Iris pigment epithelial cell (primary cell): Measurements from ENCODE around the gene BCKDHB.

ENCODE experiments used
- DNase-seq: peaks from one replicate; pipeline ENCODE4 v3.0.0-alpha.2; 2011; ENCODE audit warnings: low read depth

The BCKDHB gene

DNA sequence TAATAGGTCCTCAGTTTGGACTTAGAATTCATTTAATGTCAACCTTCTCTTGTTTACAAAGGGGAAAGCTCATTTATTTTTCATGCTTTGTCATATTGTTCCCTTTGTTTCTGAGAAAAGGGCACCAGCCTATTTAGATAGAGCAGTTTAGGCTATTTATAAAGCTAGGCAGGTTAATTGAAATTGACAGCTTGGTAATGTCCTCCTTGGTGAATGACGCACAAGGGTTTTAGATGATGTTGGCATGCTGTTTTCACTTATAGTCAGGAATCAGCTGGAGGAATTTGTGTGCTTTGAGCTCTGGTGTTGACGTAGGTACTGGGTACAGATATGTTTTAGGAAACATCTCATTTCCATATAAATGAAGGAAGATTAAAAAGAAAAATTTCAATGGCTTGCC, 45.2 kb downstream of the BCKDHB start:
- no peak for DNase-seq

DNA sequence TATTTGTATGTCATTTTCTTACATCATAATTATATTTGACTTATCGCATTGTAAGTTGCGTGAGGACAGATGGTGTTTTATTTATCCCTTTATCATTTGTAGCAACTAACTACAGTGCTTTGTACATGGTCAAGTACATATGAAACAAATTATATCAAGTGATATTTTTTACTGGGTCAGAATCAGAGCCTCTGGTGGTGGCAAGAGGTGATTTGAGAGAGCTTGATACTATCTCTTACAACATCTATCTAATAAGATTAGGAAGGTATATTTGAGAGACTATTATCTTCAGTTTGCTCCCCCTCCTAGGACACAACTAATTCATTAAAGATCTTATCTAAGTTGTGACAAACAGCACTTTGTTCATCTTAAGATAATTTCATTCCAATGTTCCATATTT, 47.7 kb downstream of the BCKDHB start:
- DNase-seq = no peak

DNA sequence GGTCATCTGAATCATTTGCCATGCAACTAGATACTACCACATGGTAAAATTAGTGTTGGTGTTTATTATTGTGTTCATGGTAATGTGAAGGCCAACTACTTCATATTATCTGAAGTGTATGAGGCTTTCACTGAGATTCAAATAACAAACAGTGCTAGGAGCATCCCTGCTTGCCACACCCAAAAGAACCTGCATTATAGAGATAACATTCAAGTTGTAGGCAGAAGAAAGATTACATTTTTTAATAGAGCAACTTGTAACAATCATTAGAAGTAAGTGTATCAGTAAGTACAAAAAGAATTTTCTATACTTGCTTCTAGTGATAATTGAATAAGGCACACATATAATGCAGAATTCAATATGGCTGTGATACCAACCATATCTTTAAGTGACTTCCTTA, 49.8 kb downstream of the BCKDHB start:
- no peak for DNase-seq

DNA sequence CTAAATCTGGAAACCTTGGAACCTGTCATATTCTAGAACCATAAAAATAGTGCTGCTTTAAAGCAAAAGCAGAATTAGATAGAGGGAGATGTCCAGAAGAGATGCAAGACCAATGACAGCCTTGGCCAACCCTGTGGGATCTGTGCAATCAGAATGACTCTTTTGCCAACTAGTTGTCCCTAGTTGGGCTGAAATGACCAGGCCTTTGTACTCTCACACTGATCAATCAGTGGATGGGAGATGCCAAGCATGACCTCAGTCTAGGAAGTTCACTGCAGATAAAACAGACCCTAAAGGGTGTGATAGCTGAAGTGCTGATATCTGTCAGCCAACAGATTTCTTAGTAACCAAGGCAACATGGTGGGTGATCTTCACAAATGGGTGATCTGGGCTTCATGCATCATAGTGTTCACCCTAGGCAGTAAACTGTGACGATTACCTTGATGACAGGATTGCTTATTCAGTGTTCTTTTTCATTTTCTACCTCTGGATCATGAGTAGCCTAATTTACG, 52.1 kb downstream of the BCKDHB start:
- no peak for DNase-seq

DNA sequence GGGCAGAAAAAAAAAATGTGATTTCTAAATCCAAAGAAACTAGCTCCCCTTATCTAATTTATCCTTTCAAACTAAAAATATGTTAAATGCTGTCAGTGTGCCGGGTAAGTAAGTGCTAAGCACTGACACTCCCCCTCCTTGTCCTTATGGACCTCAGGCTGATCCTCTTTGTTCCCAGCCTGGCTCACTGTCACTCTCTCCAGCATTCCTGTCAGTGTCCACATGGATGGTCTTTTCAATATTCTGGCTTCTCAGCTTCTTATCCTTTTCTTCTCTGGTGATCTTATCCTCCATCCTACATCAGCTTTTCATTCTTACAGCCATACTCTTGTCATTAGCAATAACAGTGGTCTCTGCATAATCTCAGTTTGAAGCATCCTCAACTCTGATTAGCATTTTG, 55.0 kb downstream of the BCKDHB start:
- DNase-seq = no peak

DNA sequence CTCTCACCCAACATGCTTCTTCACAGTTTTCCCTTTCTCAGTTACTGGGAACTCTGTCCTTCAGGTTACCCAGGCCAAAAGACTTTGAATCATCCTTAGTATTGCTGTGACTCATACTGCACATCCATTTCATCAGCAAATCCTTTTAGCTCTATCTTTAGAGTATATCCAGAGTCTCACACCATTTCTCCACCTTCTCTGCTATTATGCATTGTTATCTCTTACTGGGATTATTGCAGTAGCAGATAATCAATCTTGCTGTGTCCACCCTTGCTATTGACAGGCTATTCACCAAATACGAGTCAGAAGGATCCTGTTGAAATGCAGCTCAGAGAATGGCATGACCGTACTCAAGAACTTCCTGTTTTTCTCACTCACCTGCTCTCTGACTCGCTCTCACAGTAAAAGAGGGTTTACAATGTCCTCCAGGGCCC, 57.3 kb downstream of the BCKDHB start:
- peak; percentile 81 for DNase-seq

DNA sequence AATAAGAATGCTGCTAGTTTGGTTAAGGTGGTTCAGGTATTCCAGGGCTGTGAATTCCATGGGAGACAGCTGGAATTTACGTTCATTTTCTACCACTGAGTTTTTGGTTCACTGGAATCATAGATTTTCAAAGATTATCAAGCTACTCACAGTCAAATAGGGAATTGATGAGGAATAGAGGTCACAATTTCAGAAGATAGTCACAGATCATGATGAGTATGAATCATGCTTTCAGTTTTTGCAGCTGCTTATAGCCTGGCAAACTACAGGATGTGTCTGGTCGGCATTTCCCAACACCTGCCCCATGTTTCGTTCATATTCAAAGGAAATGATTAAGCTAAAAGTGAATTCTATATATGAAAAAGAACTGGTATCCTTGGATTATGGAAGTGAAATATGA, 58.7 kb downstream of the BCKDHB start:
- DNase-seq = peak; percentile 65

DNA sequence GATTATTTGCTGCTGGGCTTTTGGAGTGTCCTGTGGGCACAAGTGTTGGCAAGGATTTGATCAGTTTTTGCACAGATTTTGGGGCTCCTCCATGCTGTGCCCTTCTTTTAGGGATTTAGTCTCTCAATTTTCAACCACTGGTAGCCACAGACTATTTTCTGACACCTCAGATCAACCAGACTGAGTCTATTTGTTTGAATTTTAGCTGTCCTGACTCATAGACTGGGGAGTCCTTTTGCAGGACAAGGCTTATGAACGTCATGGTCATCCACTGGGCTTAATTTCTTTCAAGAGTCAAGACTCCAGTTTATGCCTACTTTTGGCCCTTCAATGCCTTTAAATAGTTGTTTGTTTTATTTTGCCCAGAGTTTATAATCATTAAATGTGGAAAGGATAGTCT, 59.3 kb downstream of the BCKDHB start:
- no peak for DNase-seq

DNA sequence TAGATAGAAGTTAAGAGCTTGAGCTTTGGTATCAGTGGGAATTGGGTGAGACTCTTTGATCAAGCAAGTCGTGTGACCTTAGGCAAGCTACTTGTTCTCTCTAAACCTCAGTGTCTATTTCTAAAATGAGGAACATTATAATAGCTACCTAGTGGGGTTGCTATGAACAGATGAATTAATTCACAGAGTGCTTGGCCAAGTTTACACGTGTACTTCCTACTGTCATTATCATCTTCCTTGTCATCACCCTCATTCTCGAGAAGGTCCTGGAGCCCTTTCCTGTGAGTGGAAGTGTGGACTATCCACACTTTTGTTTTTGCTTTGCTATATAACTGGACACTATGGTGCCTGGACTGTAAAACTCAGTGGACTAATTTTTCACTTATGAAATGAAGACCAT, 64.0 kb downstream of the BCKDHB start:
- DNase-seq = no peak

DNA sequence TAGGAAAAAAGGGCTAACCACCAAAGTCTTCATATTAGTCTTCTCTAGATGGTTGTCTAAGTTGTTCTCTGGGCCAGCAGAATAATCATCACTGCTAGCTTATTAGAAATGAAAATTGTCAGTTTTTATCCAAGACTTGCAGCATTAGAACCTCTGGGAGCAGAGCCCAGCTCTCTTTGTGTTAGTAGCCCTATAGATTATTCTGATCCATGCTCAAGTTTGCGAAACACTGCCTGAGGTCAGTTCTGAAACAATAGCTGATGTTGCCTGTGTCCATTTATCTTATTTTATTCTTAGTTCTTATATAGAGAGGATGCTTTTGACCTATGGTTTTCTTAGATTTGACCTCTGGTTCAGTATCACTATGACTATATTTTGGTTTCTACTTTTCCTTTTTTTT, 66.9 kb downstream of the BCKDHB start:
- no peak for DNase-seq

DNA sequence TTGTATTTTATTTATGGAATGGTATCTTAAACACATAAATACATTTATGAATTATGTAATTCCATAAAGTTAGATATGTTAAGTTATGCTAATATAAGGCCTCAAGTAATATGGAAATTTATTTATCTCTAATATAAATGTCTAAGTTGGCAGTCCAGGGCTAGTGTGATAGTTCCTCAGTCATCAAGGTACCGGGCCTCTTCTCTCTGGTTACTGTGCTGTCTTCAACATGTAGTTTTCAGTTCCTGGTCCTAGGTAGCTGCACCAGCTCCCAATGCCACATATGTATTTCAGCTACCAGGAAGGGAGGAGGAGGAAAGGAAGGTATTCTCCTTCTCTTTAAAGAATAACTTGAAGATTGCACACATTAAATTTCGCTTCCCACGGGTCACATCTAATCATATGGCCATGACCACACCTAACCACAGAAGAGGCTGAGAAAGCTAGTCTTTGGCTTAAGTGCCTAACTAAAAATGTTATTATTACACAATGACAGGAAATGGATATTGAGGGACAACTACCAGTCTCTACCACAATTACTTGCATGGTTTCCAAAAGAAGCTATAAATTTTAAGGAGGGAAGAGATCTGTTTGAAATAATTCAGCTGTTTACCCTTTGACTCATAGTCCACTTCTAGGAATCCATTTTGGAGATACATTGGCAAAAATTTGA, 68.6 kb downstream of the BCKDHB start:
- DNase-seq = peak; percentile 80

DNA sequence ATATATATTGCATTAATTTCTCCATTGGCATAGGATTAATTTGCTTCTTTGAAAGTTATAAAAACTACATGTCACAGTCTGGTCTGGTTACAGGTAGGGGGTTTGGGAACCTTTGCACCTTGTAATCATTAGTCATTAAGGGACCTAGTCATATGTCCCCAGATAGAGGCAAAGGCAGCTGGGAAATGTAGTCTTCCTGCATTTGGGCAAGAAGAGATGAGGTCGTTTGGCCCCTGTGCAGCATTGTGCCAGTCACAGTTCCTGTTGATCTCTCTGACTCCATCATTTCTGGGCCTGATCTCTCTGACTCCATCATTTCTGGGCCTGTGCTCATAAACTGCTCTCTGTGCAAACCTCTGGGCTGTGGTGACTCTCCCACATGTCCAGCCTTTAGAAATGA, 73.2 kb downstream of the BCKDHB start:
- no peak for DNase-seq

DNA sequence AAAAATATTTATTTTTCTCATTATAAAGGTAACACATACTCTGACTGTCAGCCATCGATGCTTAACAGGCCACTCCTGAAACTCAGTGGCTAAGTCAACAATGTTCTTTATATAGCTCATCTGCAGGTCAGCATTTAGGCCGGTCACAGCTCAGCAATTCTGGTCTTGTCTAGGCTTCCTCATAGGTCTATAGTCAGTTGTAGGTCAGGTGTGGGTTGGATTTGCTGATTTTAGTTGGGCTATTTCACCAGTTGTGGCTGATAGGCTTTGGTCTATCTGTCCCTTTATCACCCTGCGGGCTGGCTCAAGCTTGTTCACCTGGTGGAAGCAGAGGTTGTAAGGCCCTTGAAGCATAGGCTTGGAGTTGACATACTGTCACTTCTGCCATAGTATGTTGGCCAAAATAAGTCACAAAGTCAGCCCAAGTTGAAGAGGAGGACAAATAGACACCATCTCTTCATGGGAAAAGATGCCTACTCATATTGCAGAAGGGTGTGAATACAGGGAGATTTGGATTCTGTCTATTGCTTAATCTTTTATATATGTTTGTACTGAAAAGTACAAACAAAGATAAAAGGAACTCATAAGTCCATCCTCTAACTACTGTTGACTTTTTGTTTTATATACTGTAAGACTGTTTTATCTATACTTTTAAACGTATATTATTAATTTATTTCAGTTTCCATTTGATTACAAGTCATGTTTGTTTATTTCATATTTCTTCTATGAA, 75.0 kb downstream of the BCKDHB start:
- peak; percentile 11 for DNase-seq

DNA sequence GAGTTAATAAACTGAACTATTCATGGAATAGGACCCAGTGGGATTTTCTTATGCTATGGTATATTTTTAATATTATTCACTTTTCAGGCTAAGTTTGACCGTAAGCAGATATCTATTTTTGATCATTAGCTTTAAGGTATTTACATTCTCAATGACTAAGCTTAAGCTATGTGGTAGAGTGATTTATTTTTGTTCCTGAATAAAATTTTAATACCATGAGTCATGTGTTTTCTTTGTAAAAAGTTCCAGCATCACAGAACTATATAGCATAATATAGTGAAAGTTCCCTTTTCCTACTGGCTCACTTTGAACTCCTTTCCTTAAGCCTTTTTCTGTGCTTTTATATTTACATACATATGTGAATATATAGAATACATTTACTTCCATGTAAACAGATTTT, 75.8 kb downstream of the BCKDHB start:
- peak; percentile 60 for DNase-seq

DNA sequence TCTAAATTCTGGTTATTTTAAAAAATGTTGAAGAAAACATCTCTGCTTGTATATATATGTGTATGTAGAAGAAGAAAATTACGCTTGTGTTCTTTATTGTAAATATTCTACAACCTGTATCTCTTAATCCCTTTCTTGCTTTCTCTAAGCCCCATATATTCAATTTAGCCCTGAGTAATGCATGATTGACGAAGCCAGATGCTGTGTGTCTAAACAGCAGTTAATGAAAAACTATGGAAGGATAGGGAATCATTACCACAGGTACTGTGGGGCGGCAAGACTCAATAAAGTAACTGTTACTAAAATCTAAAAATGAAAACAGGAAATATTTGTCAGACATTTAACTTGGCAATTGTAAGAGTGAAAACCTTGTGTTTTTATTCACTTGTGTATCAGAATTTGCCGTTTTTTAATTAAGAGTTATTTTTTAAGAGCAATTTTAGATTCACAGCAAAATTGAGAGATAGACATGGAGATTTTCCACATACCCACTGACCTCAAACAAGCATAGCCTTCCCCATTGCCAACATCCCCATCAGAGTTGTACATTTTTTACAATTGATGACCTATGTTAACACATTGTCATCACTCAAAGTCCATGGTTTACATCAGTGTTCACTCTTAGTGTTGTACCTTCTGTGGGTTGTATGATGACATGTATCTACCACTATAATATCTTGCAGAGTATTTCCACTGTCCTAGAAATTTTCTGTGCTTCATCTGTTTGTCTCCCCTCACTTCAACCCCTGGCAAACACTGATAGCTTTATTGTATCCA, 76.7 kb downstream of the BCKDHB start:
- no peak for DNase-seq

DNA sequence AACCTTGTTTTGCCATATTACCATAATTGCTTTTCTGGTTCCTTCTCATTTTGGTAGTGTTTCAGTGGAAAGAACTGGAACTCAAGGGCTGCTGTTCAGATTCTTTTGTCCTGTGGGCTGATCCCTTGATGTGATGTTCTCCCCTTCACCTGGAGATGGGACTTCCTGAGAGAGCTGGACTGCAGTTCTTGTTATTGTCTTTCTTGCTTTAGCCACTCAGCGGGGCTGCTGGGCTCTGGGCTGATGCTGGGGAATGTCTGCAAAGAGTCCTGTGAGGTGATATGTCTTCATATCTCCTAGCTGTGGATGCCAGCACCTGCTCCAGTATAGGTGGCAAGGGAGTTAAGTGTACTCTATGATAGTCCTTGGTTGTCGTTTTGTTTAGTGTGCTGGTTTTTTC, 79.0 kb downstream of the BCKDHB start:
- no peak for DNase-seq

DNA sequence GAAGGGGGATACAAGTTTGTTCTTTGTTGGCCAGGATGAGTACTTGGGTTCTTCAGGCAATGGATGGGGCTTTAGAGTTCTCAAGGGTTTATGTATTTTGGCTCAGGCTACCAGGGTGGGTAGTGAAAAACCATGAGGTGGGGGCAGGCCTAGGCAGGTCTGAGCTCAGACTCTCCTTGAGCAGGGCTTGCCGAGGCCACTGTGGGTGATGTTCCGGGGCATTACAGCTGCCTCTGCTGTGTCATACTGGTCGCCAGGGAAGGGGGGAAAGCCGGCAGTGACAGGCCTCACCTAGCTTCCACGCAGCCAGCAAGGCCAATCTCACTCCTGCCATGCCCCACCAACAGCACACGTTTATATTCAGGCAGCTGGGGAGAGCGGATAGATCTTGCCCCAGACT, 79.6 kb downstream of the BCKDHB start:
- DNase-seq = no peak

DNA sequence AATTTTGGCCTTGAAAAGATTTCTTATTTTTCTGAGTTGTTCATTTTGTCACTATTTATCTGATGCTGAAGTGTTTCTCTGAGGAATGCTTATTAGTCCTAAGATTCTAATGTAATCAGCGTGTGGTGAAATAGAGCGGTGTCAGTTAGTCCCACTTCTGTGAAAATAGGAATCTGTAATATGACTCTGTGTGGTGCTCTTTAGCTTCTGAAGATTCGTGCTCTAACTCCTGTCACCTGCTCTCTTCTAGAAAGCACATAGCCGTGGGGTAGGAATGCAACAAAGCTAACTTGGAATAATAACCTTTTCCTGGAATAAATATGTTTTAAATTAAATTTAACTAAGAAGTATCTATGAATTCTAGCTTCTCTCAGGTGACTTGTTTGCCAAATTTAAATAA, 90.4 kb downstream of the BCKDHB start:
- DNase-seq = no peak

DNA sequence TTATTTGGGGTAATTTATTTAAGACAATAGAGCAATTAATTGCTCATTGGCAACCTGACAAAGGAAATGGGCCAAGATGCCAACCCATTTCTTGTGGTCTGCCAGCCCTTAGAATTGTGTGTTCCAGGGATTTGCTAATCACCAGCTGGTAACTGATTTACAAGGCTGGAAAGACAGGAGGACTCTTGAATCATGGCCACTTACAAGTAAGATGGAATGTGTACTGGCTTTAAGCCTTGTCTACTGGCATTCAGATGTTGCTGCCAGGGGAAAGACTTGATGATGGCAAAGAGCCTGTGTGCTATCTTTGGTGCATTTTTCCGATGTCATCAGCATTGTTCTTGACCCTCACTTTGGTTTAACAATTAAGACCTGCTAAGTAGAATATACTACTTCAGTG, 91.0 kb downstream of the BCKDHB start:
- DNase-seq = no peak

DNA sequence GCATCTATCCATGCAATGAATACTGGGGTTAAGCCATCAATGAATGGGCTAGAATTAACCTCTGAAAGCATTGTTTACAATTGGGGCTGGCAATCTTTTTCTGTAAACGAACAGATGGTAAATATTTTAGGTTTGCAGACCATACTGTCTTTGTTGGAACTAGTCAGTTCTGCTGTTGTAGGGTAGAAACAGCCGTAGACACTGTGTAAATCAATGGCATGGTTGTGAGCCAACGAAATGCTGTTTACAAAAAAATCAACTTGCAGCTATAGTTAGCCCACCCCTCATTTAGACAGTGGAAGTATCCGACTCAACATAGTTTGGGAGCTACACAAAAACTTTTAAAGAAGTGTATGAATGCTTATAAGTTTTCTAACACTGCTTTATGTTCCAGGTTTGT, 91.5 kb downstream of the BCKDHB start:
- no peak for DNase-seq

DNA sequence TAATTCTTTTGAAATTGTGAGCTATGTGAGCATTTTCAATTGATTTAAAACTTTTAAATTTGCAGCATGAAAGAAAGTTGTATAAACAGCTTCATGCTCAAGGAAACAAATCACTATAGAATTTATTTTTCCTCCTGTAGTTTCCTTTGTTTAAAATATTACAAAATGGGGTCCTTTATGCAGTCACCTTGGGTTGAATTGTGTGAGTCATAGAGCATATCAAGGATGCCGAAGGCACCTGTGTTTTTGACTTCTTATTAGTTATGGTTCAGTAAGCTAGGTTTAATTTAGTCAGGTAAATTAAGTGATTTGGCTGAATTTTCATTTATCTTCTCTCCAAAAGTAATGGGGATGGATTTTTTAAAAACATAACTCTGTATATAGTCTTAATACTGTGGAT, 96.8 kb downstream of the BCKDHB start:
- DNase-seq = no peak

DNA sequence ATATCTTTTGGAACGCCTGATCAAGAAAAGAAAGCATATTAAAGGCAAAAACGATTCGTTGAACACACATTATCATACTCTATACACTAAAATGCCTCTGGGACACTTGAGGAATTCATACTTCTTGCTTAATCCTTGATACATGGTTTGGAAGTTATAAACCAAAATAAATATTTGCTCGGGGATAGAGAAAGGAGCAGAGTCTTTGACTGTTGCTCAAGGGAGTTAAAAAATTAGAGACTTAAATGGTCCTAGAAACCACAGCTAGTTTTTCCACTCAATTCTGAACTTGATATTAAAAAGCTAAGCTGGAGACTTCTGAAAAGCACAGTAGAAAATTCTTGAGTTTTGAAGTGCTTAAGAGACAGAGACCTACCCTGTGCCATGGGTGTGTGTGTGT, 98.9 kb downstream of the BCKDHB start:
- DNase-seq = no peak

DNA sequence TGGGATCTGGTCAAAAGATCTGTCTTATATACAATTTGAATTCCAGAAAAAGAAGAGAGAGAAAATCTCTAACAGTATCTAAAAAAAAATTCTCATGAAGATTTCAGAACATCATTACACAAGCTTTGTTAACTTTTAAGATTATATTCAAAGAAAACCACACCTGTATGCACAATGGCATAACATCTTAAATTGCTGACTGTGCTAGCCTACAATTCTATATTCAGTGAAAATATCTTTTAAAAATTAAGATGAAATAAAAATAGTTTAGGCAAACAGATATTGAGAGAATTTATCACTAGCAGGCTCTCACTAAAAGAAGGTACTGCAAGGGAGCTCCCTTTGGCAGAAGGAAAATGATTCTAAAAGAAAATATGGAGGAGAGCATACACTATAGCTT, 100.3 kb downstream of the BCKDHB start:
- DNase-seq = no peak
